Left lobe of liver (tissue), 2 donors: ENCODE results near the gene INPP4B. TPM values are rescaled to one million over a fixed set of nuclear protein-coding genes. Genes with fewer than 3 reads are reported as not detected.

Experiments used
- ATAC-seq: fragments of 200-7000 bp; cut with Tn5 transposase; one replicate; pipeline ENCODE4 v1.9.1; 2020; ENCODE audit warnings: mild to moderate bottlenecking, moderate library complexity
- DNase-seq: peaks from one replicate; pipeline ENCODE4 v3.0.0-alpha.2; 2020; ENCODE audit warnings: low spot score
- total RNA-seq: library from RNA; stranded (reverse); gene quantifications from one replicate; pipeline ENCODE4 v1.2.1, GENCODE V29; 2021
- donor health status: DM: no; HTN: no; CAD: no; lungs with moderate emphysema.
- donor health status: DM: no; HTN: yes; CAD: no.

The INPP4B gene
- total RNA-seq, 1 donor from 2014 or later: 0.93 TPM

- DNase-seq (no peak), ATAC-seq (no peak)
These were observed 572.0 kb downstream of the INPP4B start for GRCh38 chr4:142274137-142274536.

DNA sequence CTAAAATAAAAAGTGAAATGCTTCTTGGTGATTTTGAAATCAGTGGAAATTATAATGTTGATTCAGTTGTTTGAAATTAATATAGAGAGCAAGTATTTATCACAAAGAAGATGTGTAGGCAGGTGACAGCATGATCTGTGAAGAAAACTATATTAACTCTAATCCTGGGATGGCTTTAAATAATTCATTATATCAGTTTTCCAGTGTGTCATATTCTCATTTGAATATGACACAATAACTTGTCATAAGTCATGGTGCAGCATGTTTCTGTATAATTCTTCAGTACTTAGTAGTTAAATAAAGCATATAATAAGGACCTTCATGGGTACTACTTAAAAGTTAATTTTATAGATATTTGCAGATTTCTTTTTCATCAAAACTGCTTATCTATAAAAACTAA, 573.6 kb downstream of the INPP4B start:
- DNase-seq (no peak), ATAC-seq (no peak)

GRCh38 chr4:142271832-142272231, 574.3 kb downstream of the INPP4B start:
- DNase-seq (no peak), ATAC-seq (no peak)

- ATAC-seq (no peak), DNase-seq (no peak)
These were observed 579.0 kb downstream of the INPP4B start for GRCh38 chr4:142267101-142267500.

- no peak for ATAC-seq
These were observed 580.2 kb downstream of the INPP4B start for GRCh38 chr4:142265946-142266345.

DNA sequence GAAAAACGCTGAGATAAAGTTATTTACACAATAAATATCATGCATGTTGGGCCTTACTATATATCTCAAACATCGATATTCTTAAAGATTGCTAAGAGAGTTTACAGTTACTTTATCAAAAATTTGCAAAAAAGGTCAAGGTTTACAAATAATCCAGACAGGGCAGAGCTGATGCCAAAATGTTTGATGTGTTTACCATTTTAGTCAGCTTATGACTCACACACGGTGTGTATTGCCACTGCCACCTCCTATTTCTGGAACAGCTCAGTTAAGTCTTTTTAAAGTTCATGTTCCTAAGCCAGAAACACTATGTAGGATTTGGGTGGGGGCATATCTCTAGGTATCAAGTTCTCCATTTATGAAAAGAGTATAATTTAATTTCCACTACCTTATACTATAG, 580.6 kb downstream of the INPP4B start:
- ATAC-seq: no peak
- no peak for DNase-seq

More at GRCh38 chr4:142265946-142266345, 580.2 kb downstream of the INPP4B start:
- no peak for DNase-seq

DNA sequence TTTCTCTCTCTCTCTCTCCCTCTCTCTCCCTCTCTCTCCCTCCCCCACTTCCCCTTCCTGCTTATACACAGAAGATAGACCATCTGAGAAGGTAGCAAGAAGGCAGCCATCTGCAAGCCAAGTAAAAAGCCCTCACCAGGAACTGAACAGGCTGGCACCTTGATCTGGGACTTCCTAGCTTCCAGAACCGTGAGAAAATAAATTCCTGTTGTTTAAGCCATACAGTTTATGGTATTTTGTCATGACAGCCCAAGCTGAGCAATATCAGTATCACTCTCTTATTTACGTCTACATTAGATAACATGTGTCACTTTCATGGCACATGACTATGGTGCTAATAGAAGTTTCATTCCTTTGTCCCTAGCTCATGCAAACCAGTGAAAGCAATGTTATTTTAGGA, 581.1 kb downstream of the INPP4B start:
- ATAC-seq: no peak
- DNase-seq: no peak

DNA sequence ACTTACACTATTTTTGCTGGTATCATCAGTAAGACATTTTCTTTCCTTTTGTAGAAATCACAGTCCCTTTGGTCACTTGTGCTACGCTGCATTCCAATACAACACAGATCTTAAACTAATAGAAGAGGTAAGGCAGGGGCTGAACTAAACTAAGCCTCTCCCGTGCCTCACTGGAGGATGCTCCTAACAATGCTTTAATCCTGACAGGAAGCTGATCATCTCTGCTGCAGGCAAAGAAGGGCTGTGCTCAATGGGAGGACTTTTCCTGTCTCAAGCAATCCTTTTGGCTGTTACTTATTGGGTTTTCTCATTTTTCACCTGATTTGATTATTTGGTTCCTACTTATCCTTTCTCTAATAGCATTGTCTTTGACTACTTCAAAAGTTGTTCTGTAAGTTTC, 583.1 kb downstream of the INPP4B start:
- no peak for ATAC-seq

DNA sequence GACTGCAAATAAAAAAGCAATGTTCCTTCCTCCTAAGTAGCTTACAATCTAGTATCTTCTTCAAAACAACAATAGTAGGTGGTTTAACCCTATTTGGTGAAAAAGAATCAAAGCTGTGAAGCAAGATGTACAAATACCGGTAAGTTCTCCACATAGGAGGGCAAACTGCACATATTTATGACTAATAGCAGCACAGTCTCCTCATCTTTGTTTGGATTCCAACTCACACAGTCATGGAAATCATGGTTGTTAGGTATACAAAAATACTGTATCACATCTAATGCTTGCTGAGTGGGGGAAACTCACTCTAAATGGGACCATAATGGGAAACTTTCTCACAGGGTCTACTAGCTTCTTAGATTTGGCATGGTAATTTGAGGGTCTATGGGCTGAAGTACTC, 597.2 kb downstream of the INPP4B start:
- ATAC-seq: no peak

More for the DNA sequence above, 583.1 kb downstream of the INPP4B start:
- DNase-seq: no peak

DNA sequence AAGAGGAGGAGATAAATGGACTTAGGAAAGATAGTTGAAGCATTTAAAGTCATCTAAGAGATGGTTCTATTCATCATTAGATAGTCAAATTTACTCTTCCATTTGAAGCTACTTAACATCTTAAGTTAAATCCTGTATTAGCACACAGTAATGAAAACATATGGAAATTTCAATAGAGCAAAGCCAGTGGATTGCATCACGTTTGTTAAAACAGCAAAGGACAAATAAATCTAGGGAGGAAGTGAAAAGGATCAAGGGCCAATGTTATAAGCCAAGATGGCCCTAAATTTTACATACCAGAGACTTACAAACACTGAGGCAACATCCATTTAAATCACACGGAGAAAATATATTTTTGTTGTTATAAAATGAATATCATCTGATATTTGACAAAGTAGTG, 602.8 kb downstream of the INPP4B start:
- no peak for ATAC-seq

More for the DNA sequence above, 597.2 kb downstream of the INPP4B start:
- DNase-seq: no peak

DNA sequence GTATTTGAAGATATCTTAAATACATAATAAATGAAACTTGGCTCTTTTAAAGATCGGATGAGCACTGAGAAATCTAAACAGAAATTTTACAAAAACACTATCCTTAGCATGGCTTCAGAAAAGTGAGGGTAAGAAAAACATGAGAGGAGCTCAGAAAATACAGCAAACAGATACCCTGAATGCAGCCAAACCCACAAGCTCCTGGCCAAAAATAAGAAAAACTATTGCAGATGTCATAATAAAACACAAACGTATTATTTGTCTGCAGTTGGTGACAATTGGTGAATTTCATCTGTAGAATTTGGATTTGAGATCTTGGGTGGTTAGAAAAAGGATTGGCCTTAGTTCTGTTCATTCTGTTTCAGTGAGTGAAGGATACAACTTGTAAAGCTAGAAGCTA, 603.9 kb downstream of the INPP4B start:
- DNase-seq: no peak
- ATAC-seq: no peak

More for the DNA sequence above, 602.8 kb downstream of the INPP4B start:
- no peak for DNase-seq

DNA sequence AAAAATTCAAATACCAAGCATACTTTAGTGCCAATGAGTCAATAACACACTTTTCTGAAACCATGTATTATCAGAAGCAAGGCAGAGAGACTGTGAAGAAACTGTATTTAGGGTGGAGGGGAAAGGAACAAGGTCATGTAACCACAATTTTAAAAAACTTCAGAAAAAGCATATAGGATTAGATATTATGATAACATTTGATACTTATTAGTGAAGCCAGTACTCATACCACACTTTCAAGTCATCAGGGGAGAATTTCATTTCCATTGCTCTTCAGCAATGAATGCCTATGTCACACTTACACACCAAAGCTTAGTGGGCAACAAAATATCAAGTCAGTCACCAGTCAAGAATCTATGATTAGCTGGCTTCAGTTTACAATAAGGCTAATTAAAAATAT, 607.5 kb downstream of the INPP4B start:
- DNase-seq (no peak), ATAC-seq (no peak)

- ATAC-seq (no peak), DNase-seq (no peak)
These were observed 609.8 kb downstream of the INPP4B start for GRCh38 chr4:142236268-142236667.

DNA sequence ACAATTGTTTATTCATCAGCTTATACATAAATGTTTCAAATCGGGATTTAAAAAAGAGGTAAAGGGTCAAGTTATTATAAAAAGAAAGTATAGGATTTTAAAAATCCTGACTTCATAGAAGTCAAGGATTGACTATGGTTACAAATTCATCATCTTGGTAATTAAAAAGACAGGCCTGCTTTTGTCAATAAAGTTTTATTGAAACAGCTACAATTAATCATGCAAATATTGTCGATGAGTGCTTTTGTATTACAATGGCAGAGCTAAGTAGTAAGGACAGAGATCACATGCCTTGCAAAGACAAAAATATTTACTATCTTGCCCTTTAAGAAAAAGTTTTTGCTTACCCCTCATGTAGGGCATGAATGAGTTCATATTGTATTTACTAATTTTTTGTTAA, 614.3 kb downstream of the INPP4B start:
- ATAC-seq (no peak), DNase-seq (no peak)

DNA sequence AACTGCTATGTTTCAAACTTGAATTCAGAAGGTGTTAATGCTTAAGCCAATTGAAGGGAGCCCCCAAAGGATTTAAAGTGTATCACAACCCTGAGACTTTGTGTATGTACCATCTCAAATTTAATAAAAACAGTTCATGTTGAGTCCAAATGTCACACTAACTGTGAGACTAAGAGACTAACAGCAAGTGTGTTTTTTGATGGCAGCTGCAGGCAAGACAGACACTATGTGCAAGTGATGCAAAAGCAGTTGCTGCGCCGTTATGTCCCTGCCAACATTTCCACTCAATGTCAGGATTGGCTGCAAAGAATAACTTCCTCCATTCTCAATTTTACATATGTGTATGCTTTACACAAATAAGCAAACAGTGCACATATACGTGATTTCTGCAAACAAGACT, 615.1 kb downstream of the INPP4B start:
- DNase-seq (no peak), ATAC-seq (no peak)

GRCh38 chr4:142226014-142226413, 620.1 kb downstream of the INPP4B start:
- no peak for DNase-seq
- no peak for ATAC-seq

DNA sequence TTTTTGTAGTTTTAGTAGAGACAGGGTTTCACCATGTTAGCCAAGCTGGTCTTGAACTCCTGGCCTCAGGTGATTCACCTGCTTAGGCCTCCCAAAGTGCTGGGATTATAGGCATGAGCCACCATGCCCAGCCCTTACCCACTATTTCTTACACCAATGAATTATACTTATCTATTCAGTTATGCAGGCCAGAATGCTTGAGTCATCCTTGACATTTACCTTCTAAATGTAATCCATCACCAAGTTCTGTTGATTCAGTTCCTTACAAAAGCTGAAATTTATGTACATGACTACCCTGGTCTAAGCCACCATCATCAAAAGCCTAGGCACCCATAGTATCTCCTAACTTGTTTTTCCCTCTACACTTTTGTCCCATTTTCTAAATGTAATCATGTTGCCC, 624.0 kb downstream of the INPP4B start:
- ATAC-seq (no peak), DNase-seq (no peak)

- ATAC-seq (no peak), DNase-seq (no peak)
These were observed 627.4 kb downstream of the INPP4B start for GRCh38 chr4:142218726-142219125.

- no peak for DNase-seq
- ATAC-seq: no peak
These were observed 634.7 kb downstream of the INPP4B start for GRCh38 chr4:142211444-142211843.

GRCh38 chr4:142203505-142203904, 642.6 kb downstream of the INPP4B start:
- DNase-seq (no peak), ATAC-seq (no peak)

DNA sequence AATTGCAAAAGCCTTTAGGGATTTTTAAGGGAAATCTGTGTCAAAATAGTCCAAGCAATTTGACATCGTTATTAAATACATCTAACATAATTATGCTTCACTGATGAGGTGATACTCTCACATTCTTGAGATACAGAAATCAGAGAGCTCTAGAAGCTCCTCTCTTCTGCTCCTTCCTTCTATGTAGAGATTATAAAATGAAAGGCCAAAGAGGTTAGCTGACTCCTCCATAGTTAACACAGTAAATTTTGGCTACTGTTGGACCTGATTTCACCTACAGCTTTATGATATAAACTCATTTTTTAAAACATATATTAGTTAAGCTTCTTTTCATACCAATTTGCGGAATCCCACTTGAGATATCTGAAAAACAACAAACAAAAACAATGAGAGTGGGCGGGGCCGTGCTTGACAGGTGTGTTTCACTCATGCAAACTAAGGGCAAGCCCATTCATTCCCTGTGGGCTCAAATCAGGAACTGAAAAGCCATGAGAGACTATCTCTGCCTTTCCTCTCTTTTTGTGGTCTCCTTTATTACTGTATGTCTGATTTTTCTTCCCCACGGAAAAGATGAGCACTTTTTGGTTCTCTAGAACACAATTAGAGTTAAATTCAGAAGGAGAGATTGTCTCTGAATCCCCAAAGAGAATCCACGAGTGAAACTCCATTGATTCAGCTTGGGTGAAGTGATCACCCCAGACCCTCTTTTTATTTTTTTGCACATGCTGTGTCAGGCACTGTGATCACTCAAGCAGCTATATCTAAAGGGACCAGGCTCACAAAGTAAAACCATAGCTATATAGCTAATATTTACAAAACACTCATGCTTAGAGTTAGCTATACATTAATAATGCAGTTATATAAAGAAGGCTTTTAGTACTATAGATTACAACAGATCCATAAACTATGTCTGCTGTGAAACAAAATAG, 643.4 kb downstream of the INPP4B start:
- ATAC-seq (no peak), DNase-seq (no peak)

DNA sequence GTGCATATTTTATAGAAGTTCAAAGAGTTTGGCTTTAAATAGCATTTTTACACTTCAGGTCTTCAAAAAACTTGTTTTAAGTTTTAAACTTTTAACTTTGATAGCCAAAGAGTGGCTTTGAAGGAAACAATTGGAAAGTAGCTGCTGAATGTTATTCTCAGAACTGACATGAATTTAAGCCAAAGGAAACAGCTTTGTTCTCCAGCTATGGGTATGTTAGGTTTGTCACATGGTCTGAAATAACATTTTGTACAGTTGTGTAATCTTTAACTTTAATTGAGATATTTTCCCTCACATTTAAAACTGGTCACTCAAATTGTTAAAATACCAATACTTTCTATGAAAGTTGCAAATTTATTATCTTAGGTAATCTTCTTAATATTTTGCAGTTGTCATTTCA, 645.1 kb downstream of the INPP4B start:
- no peak for ATAC-seq
- DNase-seq: no peak

- DNase-seq (no peak), ATAC-seq (no peak)
These were observed 651.2 kb downstream of the INPP4B start for GRCh38 chr4:142194905-142195304.
